ENCODE data around the gene ERI3.

GRCh38 chr1:44346184-44346583 is 8.9 kb downstream of the ERI3 start:
- TF ChIP-seq OTX1 (CRISPR knock-in tag; IDR thresholded peaks at IDR 0.05) (no peak), ZBTB43 (CRISPR knock-in tag; IDR thresholded peaks at IDR 0.05) (no peak), ZBTB34 (CRISPR knock-in tag; IDR thresholded peaks at IDR 0.05) (no peak), CTCF (IDR thresholded peaks at IDR 0.05 in 2 of 3, conservative IDR thresholded peaks at IDR 0.05 in 1 of 3; ENCODE audit: insufficient read depth in 2 of 3, low read depth in 1 of 3, low read length in 3 of 3) (no peak), MLX (CRISPR knock-in tag; conservative IDR thresholded peaks at IDR 0.05) (no peak), EZH2 (IDR thresholded peaks at IDR 0.05; ENCODE audit: borderline replicate concordance, low read depth, low read length) (no peak), ZNF12 (CRISPR knock-in tag; IDR thresholded peaks at IDR 0.05) (no peak), SMAD3 (CRISPR knock-in tag; conservative IDR thresholded peaks at IDR 0.05) (no peak), E4F1 (CRISPR knock-in tag; IDR thresholded peaks at IDR 0.05; ENCODE audit: borderline replicate concordance) (no peak), ZNF609 (CRISPR knock-in tag; IDR thresholded peaks at IDR 0.05; ENCODE audit: borderline replicate concordance) (no peak), CEBPB (tag; IDR thresholded peaks at IDR 0.05) (no peak), USF2 (CRISPR knock-in tag; IDR thresholded peaks at IDR 0.05) (no peak), GABPA (tag; conservative IDR thresholded peaks at IDR 0.05; ENCODE audit: low read depth) (no peak), ZBTB1 (CRISPR knock-in tag; IDR thresholded peaks at IDR 0.05; ENCODE audit: borderline replicate concordance, low read depth) (no peak)
